Activated CD4-positive, alpha-beta T cell treated with anti-CD3 and anti-CD28 coated beads, Interleukin-2, amount 50 U/mL, for 4 hours (primary cell): Measurements from ENCODE around the gene SLC15A1.

Source experiments
- DNase-seq, 2 experiments: peaks; one replicate each; pipeline ENCODE4 v3.0.0-alpha.2; 2020

The SLC15A1 gene

DNA sequence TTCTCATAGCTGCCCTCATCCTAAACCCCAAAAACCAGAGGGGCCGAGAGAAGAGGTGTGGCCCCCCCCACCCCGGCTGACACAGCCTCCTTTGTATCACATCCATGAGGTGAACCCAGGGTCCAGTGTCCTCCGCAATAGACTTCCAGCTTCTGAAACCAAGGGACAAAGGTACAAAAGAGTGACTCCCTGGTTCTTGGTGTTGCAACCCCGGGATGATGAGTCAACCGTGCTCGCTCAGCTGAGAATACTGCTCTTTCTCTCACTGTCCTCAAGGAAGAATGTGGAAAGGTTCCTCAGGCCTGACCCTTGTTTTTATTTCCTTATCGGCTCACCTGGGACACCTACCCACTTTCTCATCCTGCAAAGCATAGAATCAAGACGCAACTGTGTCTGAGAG lies 5.5 kb downstream of the SLC15A1 start:
- DNase-seq: no peak

DNA sequence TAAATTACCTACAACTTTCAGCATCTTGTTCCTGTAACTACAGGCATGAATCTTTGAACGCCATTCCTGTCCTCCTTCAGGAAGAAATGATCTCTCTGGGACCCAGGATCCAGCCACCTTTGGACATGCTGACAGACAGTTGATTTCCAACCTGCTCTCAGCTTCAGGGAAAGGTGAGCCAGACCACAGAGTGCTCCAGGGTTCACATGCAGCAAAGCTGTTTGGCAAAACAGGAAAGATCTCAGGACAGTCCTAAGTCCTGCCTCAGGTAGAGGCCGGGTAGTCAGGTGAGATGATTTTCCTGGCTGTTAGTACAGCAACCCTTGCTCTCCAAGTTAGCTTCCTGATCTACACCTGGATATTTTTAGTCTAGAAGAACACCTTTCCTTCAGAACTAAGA lies 9.1 kb downstream of the SLC15A1 start:
- DNase-seq: no peak

DNA sequence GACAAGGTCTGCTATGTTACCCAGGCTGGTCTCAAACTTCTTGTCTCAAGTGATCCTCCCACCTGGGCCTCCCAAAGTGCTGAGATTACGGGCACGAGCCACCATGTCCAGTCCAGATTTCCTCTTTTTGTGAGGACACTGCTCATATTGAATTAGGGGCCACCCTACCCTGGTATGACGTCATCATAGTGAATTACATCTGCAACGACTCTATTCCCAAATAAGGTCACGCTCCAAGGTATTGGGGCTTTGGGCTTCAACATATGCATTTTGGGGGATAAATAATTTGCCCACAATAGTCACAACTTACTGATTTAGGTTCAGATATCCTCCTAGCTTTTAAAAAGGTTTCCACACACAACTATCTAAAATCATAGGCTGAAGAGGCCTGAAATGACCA lies 9.5 kb downstream of the SLC15A1 start:
- no peak for DNase-seq

- DNase-seq: no peak
Observed at GRCh38 chr13:98741741-98742435, 10.6 kb downstream of the SLC15A1 start.

- DNase-seq: no peak
Observed at GRCh38 chr13:98740131-98740530, 12.3 kb downstream of the SLC15A1 start.

- DNase-seq: no peak
Observed at GRCh38 chr13:98738993-98739392, 13.5 kb downstream of the SLC15A1 start.

- DNase-seq: no peak
Observed at GRCh38 chr13:98738213-98738612, 14.3 kb downstream of the SLC15A1 start.

- no peak for DNase-seq
Observed at GRCh38 chr13:98731925-98732324, 20.5 kb downstream of the SLC15A1 start.

GRCh38 chr13:98731038-98731437 lies 21.4 kb downstream of the SLC15A1 start:
- no peak for DNase-seq

DNA sequence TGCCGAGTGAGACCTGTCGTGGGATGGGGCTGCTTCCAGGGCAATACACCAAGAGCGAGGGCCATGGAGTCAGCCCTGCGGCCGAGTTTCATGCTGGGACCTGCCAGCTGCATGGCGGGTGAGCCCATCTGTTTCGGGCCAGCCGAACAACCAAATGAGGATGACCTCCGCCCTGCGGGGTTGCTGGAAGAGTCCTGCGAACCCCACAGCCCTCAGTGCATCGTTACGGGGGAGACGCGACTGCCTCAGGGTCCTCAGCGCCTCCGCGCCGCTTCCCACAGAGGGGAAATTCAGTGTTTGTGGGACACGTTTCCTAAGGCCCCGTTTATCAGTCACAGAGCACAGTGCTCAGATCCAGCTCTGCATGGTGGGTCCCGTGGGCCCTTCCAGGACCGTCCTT lies 22.0 kb downstream of the SLC15A1 start:
- no peak for DNase-seq

- DNase-seq: no peak
Observed at GRCh38 chr13:98729658-98730057, 22.8 kb downstream of the SLC15A1 start.

DNA sequence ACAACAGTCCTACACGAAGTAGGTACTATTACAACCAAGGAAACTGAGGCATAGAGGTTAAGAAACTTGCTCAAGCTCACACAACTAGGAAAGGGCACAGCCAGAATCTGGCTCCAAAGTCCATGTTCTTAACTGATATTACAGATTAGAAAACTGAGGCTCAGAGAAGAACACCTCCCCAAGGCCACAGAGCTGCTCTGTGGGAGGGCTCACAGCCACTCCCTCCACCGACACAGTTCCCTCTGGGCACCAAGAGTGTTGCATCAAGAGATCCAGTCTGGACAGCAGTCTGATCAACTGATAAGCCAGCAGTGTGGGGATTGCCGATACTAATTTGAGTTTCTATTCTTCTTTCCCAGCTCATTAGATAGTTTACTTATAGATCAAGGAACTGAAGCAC lies 29.5 kb downstream of the SLC15A1 start:
- DNase-seq: no peak

GRCh38 chr13:98721825-98722510 lies 30.5 kb downstream of the SLC15A1 start:
- DNase-seq: no peak

GRCh38 chr13:98719527-98720250 lies 32.8 kb downstream of the SLC15A1 start:
- DNase-seq: no peak

- no peak for DNase-seq
Observed at GRCh38 chr13:98717891-98718290, 34.6 kb downstream of the SLC15A1 start.

GRCh38 chr13:98717256-98717655 lies 35.2 kb downstream of the SLC15A1 start:
- no peak for DNase-seq

DNA sequence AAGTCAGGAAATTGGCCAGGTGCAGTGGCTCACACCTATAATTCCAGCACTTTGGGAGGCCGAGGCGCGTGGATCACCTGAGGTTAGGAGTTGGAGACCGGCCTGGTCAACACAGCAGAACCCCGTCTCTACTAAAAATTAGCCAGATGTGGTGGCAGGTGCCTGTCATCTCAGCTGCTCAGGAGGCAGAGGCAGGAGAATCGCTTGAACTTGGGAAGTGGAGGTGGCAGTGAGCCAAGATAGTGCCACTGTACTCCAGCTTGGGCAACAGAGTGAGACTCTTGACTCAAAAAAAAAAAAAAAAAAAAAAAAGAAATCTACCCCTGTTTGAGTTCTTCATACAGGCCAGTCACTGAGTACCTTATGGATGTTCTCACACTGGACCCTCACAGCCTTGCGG lies 42.0 kb downstream of the SLC15A1 start:
- no peak for DNase-seq

DNA sequence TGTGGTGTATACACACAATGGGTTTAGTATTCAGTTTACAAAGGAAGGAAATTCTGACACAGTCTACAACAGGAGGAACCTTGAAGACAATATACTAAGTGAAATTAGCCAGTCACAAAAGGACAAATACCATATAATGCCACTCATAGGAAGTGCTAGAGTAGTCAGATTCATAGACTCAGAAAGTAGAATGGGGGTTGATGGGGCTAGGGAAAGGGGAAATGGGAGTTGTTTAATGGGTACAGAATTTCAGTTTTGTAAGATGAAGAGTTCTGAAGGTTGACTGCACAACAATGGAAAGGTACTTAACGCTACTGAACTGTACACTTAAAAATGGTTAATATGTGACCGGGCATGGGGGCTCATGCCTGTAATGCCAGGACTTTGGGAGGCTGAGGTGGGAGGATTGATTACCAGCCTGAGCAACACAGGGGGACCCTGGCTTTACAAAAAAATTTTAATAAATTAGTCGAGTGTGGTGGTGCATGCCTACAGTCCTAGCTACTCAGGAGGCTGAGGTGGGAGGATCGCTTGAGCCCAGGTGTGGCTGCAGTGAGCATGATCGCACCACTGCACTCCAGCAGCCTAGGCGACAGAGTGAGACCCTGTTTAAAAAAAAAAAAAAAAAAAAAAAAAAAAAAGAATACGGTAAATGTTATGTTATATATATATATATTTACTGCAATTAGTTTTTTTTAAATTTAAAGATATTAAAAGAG lies 45.0 kb downstream of the SLC15A1 start:
- DNase-seq: no peak

DNA sequence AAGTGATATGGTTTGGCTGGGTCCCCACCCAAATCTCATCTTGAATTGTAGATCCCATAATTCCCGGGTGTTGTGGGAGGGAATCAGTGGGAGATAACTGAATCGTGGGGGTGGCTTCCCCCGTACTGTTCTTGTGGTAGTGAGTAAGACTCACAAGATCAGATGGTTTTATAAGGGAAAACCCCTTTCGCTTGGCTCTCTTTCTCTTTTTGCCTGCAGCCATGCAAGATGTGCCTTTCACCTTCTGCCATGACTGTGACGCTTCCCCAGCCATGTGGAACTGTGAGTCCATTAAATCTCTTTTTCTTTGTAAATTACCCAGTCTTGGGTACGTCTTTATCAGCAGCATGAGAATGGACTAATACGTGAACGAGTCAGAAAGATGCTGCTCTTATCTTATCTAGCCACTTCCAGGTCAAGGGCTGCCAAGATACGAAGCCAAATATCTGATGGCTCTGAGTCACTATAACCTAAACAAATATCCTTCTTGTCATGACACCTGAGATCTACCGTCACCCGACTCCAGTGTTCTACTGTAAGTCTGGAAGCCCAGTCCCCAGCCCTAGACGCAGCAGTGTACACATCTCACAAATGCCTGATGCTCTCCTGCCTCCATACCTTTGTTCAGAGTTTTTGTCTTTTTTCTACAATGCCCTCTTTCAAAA lies 45.9 kb downstream of the SLC15A1 start:
- DNase-seq: no peak

DNA sequence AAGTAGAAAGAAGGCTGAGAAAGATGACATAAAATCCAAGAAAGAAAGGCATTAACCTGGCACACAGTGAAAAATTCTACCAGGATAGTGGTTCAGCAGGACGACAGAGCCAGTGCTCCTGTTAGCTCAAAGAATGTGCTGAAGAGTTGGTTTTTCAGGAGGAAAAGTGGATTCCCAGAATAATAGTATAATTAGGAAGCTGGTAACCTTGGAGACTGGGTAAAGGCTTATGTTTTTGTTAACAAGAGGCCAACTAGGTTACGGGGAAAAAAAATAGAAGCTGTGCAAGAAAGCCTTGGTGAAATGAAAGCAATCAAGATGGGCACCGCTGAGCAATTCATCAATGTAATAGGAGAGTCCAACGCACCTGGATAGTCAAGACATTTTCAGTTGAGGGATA lies 54.7 kb downstream of the SLC15A1 start:
- DNase-seq: no peak

- no peak for DNase-seq
Observed at GRCh38 chr13:98693756-98694155, 58.7 kb downstream of the SLC15A1 start.

DNA sequence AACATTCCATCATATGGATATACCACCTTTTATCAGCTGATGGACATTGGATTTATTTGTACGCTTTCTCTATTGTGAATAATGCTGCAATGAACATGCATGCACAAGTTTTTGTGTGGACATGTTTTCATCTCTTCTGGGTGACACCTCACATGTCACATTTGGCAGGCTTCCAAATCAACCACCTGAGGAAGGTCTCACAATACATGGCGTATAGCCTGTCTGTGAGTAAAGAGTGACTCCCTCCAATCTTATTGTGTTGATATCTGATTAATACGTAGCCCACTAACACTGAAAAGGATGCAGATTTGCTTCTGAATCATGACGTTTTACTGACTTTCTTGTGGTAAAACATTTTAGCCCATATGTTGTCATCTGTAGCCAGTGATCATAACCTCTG lies 61.1 kb downstream of the SLC15A1 start:
- DNase-seq: no peak
